Peyer's patch (tissue), 4 donors: Measurements from ENCODE around the gene CDCA4. TPM values are rescaled to one million over a fixed set of nuclear protein-coding genes. Genes with fewer than 3 reads are reported as not detected.

ENCODE experiments used
- DNase-seq, 3 donors: peaks; one replicate each; pipeline ENCODE4 v3.0.0-alpha.2; 2017 to 2019
- H3K27ac ChIP-seq, 4 donors: fragments of 200-600 bp; sonication (generic); one replicate each; pipeline ENCODE4 v1.5.1; 2016 to 2019
- H3K27me3 ChIP-seq, 2 donors: fragments of 200-600 bp; sonication (generic); one replicate each; pipeline ENCODE4 v1.5.1; 2019
- H3K36me3 ChIP-seq, 3 donors: fragments of 200-600 bp; sonication (generic); one replicate each; pipeline ENCODE4 v1.5.1; 2016 to 2019
- H3K4me1 ChIP-seq, 4 donors: fragments of 200-600 bp; sonication (generic); one replicate each; pipeline ENCODE4 v1.5.1; 2016 to 2019
- H3K4me3 ChIP-seq, 4 donors: fragments of 200-600 bp; sonication (generic); 1 replicate in 3 of 4; 2 replicates in 1 of 4; pipeline ENCODE4 v1.5.1; 2016 to 2019; ENCODE audit warnings: mild to moderate bottlenecking in 1 of 4
- H3K9me3 ChIP-seq, 4 donors: fragments of 200-600 bp; sonication (generic); one replicate each; pipeline ENCODE4 v1.5.1; 2016 to 2019; ENCODE audit warnings: mild to moderate bottlenecking in 1 of 4
- CTCF ChIP-seq, 6 experiments: fragments of 450-650 bp in 4 of 6; fragments of 200-600 bp in 2 of 6; sonication (generic) in 1 of 6; IDR thresholded peaks; one replicate each; pipeline ENCODE4 v1.5.1; 2017 to 2019; ENCODE audit warnings: antibody characterized with exemption in 6 of 6, mild to moderate bottlenecking in 3 of 6, moderate library complexity in 1 of 6
- POLR2A ChIP-seq, 2 donors: fragments of 450-650 bp; IDR thresholded peaks; one replicate each; pipeline ENCODE4 v1.5.1; 2017; ENCODE audit warnings: antibody characterized with exemption in 2 of 2, mild to moderate bottlenecking in 2 of 2, moderate library complexity in 2 of 2
- total RNA-seq, 4 donors: library from RNA; depleted of rRNA; stranded (reverse); fragments of >200 nt; gene quantifications; one replicate each; pipeline ENCODE4 v1.1.0, GENCODE V29; 2016

The CDCA4 gene
- total RNA-seq, 4 donors from 2014 or later, result 3.7 to 9.1 (median 6.6) TPM

DNA sequence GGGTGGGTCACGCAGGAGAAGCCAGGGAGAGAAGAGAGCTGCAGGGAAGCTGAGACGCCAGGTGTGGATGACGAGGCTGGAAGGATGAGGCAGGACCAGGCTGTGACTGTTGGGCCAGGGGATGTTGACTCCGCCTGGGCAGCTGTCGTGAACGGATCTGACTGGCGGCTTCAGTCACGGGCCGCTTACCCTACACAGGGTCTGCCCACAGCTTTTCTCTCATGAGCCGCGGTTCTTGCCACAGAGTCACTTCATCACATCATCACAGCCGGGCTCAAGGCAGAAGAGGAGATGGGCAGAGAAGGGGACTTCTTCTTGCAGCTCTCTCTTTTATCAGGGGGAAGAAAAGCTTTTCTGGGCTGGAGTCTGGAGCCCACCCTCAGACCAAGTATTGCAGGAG is 27.6 kb downstream of the CDCA4 start:
- DNase-seq, result peak in 1 of 3 donors; percentile 24
- Histone ChIP-seq H3K9me3 (no peaks in the 10 kb centered on the region), H3K27ac (no peak overlapping the region), H3K27me3 (no peaks in the 10 kb centered on the region), H3K4me1 (no peaks in the 10 kb centered on the region), H3K36me3 (peaks cover 0 to 7% (median 0%) of the 10 kb centered on the region in 3 donors), H3K4me3 (no peak overlapping the region)
- no peak for TF ChIP-seq CTCF (IDR thresholded peaks at IDR 0.05)
- no peak for TF ChIP-seq POLR2A (IDR thresholded peaks at IDR 0.05)

- TF ChIP-seq CTCF (IDR thresholded peaks at IDR 0.05) (no peak), POLR2A (IDR thresholded peaks at IDR 0.05) (no peak)
- no peaks in the 10 kb centered on the region for H3K4me1 ChIP-seq
These were observed 28.4 kb downstream of the CDCA4 start for GRCh38 chr14:104992501-104992900.

DNA sequence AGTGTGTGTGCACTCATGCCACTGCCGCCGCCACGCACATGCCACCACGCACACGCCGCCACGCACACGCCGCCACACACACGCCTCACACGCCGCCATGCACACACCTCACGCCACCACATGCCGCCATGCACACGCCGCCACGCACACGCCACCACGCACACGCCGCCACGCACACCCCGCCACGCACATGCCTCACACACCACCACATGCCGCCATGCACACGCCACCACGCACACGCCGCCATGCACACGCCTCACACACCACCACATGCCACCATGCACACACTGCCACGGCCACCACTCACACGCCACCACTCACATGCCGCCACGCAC is 29.0 kb downstream of the CDCA4 start:
- no peaks in the 10 kb centered on the region for H3K4me1 ChIP-seq
- DNase-seq, result peak in 1 of 3 donors; percentile 16
- H3K27me3 ChIP-seq, result no peaks in the 10 kb centered on the region
- peaks cover 0 to 7% (median 0%) of the 10 kb centered on the region in 3 donors for H3K36me3 ChIP-seq
- no peak overlapping the region for H3K27ac ChIP-seq
- no peak overlapping the region for H3K4me3 ChIP-seq
- H3K9me3 ChIP-seq, result no peaks in the 10 kb centered on the region
- TF ChIP-seq POLR2A (IDR thresholded peaks at IDR 0.05) (no peak), CTCF (IDR thresholded peaks at IDR 0.05) (no peak)

More at GRCh38 chr14:104992501-104992900, 28.4 kb downstream of the CDCA4 start:
- no peak overlapping the region for H3K27ac ChIP-seq
- no peak overlapping the region for H3K4me3 ChIP-seq
- H3K36me3 ChIP-seq, result peaks cover 0 to 7% (median 0%) of the 10 kb centered on the region in 3 donors
- DNase-seq, result peak in 1 of 3 donors; percentile 21
- no peaks in the 10 kb centered on the region for H3K27me3 ChIP-seq
- H3K9me3 ChIP-seq, result no peaks in the 10 kb centered on the region

DNA sequence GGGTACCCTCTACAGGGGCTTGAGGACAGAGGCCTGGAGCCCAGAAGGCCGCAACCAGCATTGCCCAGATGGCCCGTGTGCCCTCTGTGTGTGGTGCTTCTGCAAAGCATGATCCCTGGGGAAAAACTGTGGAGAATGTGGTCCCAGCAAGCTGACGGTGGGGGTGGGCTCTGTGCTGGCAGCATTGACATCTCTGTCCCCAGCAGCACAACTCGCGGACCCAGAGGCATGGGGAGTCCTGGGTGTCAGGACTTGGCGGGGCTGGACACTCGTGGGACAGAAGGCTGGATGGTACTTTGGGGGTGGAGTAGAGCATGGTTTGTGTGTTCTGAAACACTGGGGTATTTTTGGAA is 31.0 kb downstream of the CDCA4 start:
- no peaks in the 10 kb centered on the region for H3K27me3 ChIP-seq
- no peak overlapping the region for H3K4me3 ChIP-seq
- H3K4me1 ChIP-seq, result peaks cover 0 to 8% (median 4%) of the 10 kb centered on the region in 4 donors
- H3K9me3 ChIP-seq, result no peaks in the 10 kb centered on the region
- no peak for TF ChIP-seq POLR2A (IDR thresholded peaks at IDR 0.05)
- no peak for TF ChIP-seq CTCF (IDR thresholded peaks at IDR 0.05)
- H3K27ac ChIP-seq, result no peak overlapping the region
- H3K36me3 ChIP-seq, result peaks cover 0 to 7% (median 0%) of the 10 kb centered on the region in 3 donors
- DNase-seq, result peak in 1 of 3 donors; percentile 25

- H3K4me3 ChIP-seq, result no peak overlapping the region
- H3K4me1 ChIP-seq, result peaks cover 0 to 8% (median 4%) of the 10 kb centered on the region in 4 donors
- no peak for TF ChIP-seq POLR2A (IDR thresholded peaks at IDR 0.05)
- no peak for TF ChIP-seq CTCF (IDR thresholded peaks at IDR 0.05)
- peaks cover 0 to 7% (median 0%) of the 10 kb centered on the region in 3 donors for H3K36me3 ChIP-seq
- H3K9me3 ChIP-seq, result no peaks in the 10 kb centered on the region
- no peaks in the 10 kb centered on the region for H3K27me3 ChIP-seq
- peak in 1 of 3 donors; percentile 22 for DNase-seq
- no peak overlapping the region for H3K27ac ChIP-seq
These were observed 31.5 kb downstream of the CDCA4 start for GRCh38 chr14:104989236-104989950.
